HEK293 (cell line): ENCODE results near the gene SPACA9.

Source experiments
- CTCF ChIA-PET: fragments of 350-600 bp; formaldehyde crosslinking; extraction: SDS; loops from one replicate; lab custom pipeline; 2021; ENCODE audit warnings: antibody characterized with exemption; lab: Yijun Ruan, JAX
- POLR2A ChIA-PET: fragments of 300-600 bp; formaldehyde crosslinking; extraction: SDS; loops from one replicate; lab custom pipeline; 2020; ENCODE audit warnings: antibody characterized with exemption, inconsistent platforms; lab: Yijun Ruan, JAX
- H3K27ac ChIP-seq: fragments of 200-500 bp; sonication (Bioruptor generic); 2 replicates; pipeline ENCODE4 v1.5.1; 2014; ENCODE audit warnings: low read depth, low read length, control low read depth, inconsistent platforms; ENCODE audit errors: extremely low read depth
- H3K36me3 ChIP-seq, 2 experiments: fragments of 200-500 bp in 1 of 2; sonication (Bioruptor generic) in 1 of 2; 1 replicate in 1 of 2; 2 replicates in 1 of 2; pipeline ENCODE4 v1.5.1; 2014 to 2017; ENCODE audit warnings: inconsistent platforms in 2 of 2, low read length in 2 of 2; ENCODE audit not compliant: control insufficient read depth in 2 of 2, insufficient read depth in 1 of 2
- H3K4me1 ChIP-seq: fragments of 200-500 bp; sonication (Bioruptor generic); 2 replicates; pipeline ENCODE4 v1.5.1; 2014; ENCODE audit warnings: mild to moderate bottlenecking, low read length, inconsistent platforms; ENCODE audit not compliant: control insufficient read depth, insufficient read depth
- H3K4me3 ChIP-seq: 2 replicates; pipeline ENCODE4 v1.5.1; 2011; ENCODE audit warnings: low read depth, mild to moderate bottlenecking, control low read depth, low read length, moderate library complexity
- H3K9me3 ChIP-seq: fragments of 200-500 bp; sonication (Bioruptor generic); 2 replicates; pipeline ENCODE4 v1.5.1; 2014; ENCODE audit warnings: low read depth, low read length, inconsistent platforms; ENCODE audit not compliant: control insufficient read depth, insufficient read depth
- GLIS2 ChIP-seq: fragments of 450-650 bp; formaldehyde crosslinking; IDR thresholded peaks from 2 replicates; pipeline ENCODE4 v1.5.1; 2016; ENCODE audit warnings: missing biosample characterization, missing genetic modification characterization
- KLF1 ChIP-seq: fragments of 450-650 bp; formaldehyde crosslinking; IDR thresholded peaks from 2 replicates; pipeline ENCODE4 v1.5.1; 2016; ENCODE audit warnings: missing biosample characterization, missing genetic modification characterization
- ZBTB21 ChIP-seq: fragments of 450-650 bp; formaldehyde crosslinking; IDR thresholded peaks from 2 replicates; pipeline ENCODE4 v1.5.1; 2017; ENCODE audit warnings: missing biosample characterization, missing genetic modification characterization
- ZNF16 ChIP-seq: fragments of 450-650 bp; formaldehyde crosslinking; IDR thresholded peaks from 2 replicates; pipeline ENCODE4 v1.5.1; 2016; ENCODE audit warnings: low read depth, missing biosample characterization, missing genetic modification characterization
- ZNF24 ChIP-seq: fragments of 450-650 bp; formaldehyde crosslinking; IDR thresholded peaks from 2 replicates; pipeline ENCODE4 v1.5.1; 2016; ENCODE audit warnings: missing biosample characterization, missing genetic modification characterization
- ZNF561 ChIP-seq: fragments of 450-650 bp; IDR thresholded peaks from 2 replicates; pipeline ENCODE4 v1.5.1; 2018; ENCODE audit warnings: missing biosample characterization, missing genetic modification characterization, borderline replicate concordance
- TF ChIP-seq, protein P1 (sequence below): fragments of 450-650 bp; formaldehyde crosslinking; conservative IDR thresholded peaks from 2 replicates; pipeline ENCODE4 v1.5.1; 2016; ENCODE audit warnings: low read depth, missing biosample characterization, missing genetic modification characterization
- TF ChIP-seq, protein P2 (sequence below): fragments of 450-650 bp; formaldehyde crosslinking; IDR thresholded peaks from 2 replicates; pipeline ENCODE4 v1.5.1; 2016; ENCODE audit warnings: missing biosample characterization, missing genetic modification characterization
- TF ChIP-seq, protein P3 (sequence below): fragments of 450-650 bp; formaldehyde crosslinking; IDR thresholded peaks from 2 replicates; pipeline ENCODE4 v1.5.1; 2017; ENCODE audit warnings: missing biosample characterization, missing genetic modification characterization
- TF ChIP-seq, protein P4 (sequence below): fragments of 450-650 bp; formaldehyde crosslinking; IDR thresholded peaks from 2 replicates; pipeline ENCODE4 v1.5.1; 2016; ENCODE audit warnings: missing biosample characterization, missing genetic modification characterization

The SPACA9 gene

DNA sequence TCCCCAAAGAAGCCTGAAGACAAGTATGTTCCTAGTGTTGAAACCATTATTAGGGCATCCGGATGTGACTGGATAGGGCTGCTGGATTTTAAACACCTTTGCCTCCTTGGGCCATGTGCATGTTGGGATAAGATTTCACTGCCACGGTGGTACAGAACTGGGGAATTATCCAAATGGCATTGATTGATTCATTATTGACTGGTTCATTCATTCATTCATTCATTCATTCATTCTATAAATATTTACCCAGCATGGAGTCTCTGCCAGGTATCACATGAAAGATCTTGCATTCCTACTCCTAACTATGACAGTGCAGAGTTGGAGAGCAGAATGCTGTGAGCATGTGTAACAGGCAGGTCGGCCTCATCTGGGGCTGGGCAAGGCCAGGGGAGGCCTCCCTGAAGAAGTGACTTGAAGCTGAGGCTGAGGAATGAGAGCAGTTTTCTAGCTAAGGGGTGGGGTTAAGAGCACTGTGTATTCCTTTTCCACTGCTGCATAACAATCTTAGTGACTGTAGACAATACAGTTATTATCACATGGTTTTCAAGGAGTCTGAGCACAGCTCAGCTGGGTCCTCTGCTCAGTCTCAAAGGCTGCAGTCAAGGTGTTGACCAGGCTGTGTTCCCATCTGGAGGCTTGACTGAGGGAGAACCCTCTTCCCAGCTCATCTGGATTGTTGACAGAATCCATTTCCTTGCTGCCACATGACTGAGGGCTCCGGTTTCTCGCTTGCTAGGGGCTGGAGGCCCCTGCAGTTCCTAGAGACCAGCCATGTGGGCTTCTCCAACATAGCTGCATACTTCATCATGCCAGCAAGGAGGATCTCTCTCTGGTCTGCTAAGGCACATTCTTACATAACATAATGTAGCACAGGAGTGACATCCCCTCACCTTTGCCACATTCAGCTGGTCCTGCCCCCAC lies 36.3 kb upstream of the SPACA9 start:
- no peaks in the 10 kb centered on the region for H3K4me1 ChIP-seq
- no peaks in the 10 kb centered on the region for H3K36me3 ChIP-seq
- H3K4me3 ChIP-seq = no peak overlapping the region
- TF ChIP-seq, protein P1, sequence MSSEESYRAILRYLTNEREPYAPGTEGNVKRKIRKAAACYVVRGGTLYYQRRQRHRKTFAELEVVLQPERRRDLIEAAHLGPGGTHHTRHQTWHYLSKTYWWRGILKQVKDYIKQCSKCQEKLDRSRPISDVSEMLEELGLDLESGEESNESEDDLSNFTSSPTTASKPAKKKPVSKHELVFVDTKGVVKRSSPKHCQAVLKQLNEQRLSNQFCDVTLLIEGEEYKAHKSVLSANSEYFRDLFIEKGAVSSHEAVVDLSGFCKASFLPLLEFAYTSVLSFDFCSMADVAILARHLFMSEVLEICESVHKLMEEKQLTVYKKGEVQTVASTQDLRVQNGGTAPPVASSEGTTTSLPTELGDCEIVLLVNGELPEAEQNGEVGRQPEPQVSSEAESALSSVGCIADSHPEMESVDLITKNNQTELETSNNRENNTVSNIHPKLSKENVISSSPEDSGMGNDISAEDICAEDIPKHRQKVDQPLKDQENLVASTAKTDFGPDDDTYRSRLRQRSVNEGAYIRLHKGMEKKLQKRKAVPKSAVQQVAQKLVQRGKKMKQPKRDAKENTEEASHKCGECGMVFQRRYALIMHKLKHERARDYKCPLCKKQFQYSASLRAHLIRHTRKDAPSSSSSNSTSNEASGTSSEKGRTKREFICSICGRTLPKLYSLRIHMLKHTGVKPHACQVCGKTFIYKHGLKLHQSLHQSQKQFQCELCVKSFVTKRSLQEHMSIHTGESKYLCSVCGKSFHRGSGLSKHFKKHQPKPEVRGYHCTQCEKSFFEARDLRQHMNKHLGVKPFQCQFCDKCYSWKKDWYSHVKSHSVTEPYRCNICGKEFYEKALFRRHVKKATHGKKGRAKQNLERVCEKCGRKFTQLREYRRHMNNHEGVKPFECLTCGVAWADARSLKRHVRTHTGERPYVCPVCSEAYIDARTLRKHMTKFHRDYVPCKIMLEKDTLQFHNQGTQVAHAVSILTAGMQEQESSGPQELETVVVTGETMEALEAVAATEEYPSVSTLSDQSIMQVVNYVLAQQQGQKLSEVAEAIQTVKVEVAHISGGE (tag by site-specific recombination) = no peak
- TF ChIP-seq ZNF24 = peak; percentile 68; the same call in 1 of the 2 replicates
- TF ChIP-seq, all 188 proteins: peak for 1
- CTCF ChIA-PET = interaction anchor here (0.6 kb wide), 1 partner anchor 9 kb away, joined by 3 read pairs; no protein-coding TSS in a partner anchor
- POLR2A ChIA-PET = interaction anchor here (0.5 kb wide), 1 partner anchor 43 kb away, joined by 3 read pairs; no protein-coding TSS in a partner anchor
- H3K9me3 ChIP-seq = no peaks in the 10 kb centered on the region
- no peak overlapping the region for H3K27ac ChIP-seq

DNA sequence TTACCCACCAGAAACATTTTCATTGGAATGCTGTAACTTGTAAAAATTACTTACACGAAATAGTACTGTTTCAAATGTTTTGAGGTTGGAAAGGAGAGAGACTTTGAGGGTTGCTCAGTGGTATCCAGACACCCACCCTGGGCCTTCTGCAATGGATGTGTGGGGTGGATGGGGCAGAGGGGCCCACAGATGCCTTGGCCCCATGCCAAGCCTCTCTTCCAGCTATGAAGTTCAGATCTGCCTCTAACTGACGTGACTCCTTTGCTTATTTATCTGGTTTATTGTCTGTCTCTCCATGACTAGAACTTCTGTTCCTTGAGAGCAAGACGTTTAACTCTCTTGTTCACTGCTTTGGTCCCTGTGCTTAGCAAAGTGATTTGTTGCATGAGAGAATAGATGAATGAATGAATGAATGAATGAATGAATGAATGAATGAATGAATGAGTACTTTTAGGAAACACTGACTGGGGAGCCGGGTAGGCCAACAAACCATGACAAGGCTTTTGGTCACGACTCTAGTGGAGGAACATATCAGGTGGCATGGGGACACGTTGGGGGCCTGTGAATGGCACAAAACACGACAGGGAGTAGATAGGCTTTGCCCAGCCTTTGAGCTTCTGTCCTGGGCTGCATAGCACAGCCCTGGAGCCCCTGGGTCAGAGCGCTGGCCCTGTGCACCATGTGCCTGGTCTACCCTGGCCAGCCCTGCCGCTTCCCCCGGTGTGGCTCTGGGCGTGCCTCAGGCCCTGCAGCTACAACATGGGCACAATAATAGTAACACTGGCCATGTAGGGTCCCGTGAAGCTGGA lies 32.4 kb upstream of the SPACA9 start:
- H3K4me3 ChIP-seq = no peak overlapping the region
- no peak for TF ChIP-seq ZNF561 (tag by site-specific recombination)
- TF ChIP-seq, protein P2, sequence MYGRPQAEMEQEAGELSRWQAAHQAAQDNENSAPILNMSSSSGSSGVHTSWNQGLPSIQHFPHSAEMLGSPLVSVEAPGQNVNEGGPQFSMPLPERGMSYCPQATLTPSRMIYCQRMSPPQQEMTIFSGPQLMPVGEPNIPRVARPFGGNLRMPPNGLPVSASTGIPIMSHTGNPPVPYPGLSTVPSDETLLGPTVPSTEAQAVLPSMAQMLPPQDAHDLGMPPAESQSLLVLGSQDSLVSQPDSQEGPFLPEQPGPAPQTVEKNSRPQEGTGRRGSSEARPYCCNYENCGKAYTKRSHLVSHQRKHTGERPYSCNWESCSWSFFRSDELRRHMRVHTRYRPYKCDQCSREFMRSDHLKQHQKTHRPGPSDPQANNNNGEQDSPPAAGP (tag by site-specific recombination) = no peak
- TF ChIP-seq KLF1 = no peak
- TF ChIP-seq ZNF16 (tag by site-specific recombination) = no peak
- TF ChIP-seq, protein P3, sequence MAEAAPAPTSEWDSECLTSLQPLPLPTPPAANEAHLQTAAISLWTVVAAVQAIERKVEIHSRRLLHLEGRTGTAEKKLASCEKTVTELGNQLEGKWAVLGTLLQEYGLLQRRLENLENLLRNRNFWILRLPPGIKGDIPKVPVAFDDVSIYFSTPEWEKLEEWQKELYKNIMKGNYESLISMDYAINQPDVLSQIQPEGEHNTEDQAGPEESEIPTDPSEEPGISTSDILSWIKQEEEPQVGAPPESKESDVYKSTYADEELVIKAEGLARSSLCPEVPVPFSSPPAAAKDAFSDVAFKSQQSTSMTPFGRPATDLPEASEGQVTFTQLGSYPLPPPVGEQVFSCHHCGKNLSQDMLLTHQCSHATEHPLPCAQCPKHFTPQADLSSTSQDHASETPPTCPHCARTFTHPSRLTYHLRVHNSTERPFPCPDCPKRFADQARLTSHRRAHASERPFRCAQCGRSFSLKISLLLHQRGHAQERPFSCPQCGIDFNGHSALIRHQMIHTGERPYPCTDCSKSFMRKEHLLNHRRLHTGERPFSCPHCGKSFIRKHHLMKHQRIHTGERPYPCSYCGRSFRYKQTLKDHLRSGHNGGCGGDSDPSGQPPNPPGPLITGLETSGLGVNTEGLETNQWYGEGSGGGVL (tag by site-specific recombination) = no peak
- no peak for TF ChIP-seq GLIS2 (tag by site-specific recombination)
- TF ChIP-seq, protein P4, sequence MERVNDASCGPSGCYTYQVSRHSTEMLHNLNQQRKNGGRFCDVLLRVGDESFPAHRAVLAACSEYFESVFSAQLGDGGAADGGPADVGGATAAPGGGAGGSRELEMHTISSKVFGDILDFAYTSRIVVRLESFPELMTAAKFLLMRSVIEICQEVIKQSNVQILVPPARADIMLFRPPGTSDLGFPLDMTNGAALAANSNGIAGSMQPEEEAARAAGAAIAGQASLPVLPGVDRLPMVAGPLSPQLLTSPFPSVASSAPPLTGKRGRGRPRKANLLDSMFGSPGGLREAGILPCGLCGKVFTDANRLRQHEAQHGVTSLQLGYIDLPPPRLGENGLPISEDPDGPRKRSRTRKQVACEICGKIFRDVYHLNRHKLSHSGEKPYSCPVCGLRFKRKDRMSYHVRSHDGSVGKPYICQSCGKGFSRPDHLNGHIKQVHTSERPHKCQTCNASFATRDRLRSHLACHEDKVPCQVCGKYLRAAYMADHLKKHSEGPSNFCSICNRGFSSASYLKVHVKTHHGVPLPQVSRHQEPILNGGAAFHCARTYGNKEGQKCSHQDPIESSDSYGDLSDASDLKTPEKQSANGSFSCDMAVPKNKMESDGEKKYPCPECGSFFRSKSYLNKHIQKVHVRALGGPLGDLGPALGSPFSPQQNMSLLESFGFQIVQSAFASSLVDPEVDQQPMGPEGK (tag by site-specific recombination) = no peak
- no peak for TF ChIP-seq ZBTB21 (tag by site-specific recombination)
- TF ChIP-seq, all 188 proteins: peak for 0
- no peaks in the 10 kb centered on the region for H3K36me3 ChIP-seq
- POLR2A ChIA-PET = no interaction called here
- no peaks in the 10 kb centered on the region for H3K9me3 ChIP-seq
- no peaks in the 10 kb centered on the region for H3K4me1 ChIP-seq
- CTCF ChIA-PET = interaction anchor here (0.6 kb wide), 1 partner anchor 587 kb away, joined by 5 read pairs; no protein-coding TSS in a partner anchor
- H3K27ac ChIP-seq = no peak overlapping the region
